RPMI7951 (cell line): ENCODE results near the gene PLEKHG5. TPM values are rescaled to one million over a fixed set of nuclear protein-coding genes. Genes with fewer than 3 reads are reported as not detected.

ENCODE experiments used
- DNase-seq: peaks from one replicate; pipeline ENCODE4 v3.0.0-alpha.2; 2012; ENCODE audit warnings: low read depth
- total RNA-seq: library from RNA; depleted of rRNA; stranded (reverse); fragments of >200 nt; shearing (Covaris generic); gene quantifications from 2 replicates; pipeline ENCODE4 v1.2.3, GENCODE V29; 2014

Gene PLEKHG5
- total RNA-seq, 1 experiment from 2014 or later: 0.60 TPM

DNA sequence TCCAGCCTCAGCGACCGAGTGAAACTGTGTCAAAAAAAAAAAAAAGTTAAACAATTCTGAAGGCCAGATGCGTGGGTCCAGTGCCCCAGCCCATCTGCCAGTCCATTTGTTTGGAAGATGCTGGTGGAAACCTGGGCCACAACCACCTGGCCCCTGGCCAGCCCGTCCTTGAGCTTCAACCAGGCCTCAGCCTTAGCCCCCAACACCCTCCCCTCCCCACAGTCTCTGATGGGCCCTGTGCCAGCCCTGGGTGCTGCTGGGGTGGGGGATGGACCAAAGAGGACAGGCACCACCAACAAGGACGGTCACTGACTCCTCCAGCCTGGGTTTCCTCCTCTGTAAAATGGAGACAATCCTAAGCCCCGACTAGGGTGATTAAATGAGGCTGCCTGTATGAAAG is 19.6 kb upstream of the PLEKHG5 start:
- DNase-seq: no peak

DNA sequence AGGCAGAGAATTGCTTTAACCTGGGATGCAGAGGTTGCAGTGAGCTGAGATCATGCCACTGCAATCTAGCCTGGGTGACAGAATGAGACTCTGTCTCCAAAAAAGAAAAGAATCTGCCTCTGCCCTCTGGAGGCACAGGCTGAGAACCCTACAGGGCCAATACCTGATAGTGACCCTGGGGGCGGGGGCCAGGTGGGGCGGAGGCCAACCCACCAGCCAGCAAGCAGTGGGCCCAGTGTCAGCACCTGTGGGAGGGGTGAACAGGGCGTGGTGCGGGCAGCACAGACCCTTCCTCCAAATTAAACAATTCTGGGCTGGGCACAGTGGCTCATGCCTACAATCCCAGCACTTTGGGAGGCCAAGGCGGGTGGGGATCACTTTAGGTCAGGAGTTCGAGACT is 19.0 kb upstream of the PLEKHG5 start:
- DNase-seq: no peak

DNA sequence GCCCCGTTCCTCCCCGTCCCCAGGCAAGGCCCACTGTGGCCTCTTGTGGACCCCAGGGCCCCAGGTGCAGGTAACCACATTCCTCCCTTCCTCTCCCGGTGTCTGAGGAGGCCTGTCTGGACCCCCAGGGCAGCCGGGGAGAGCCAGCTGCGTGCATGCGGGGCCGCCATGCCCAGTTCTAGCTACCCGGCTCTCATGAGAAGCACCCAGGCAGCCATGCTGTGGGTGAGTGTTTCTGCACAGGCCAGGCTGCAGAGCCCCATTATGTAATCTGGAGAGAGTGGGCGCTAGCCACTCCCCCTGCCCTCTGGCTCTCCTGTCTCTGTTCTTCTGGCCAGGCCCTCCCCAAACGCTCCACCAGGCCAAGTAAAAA is 18.4 kb upstream of the PLEKHG5 start:
- DNase-seq: no peak

DNA sequence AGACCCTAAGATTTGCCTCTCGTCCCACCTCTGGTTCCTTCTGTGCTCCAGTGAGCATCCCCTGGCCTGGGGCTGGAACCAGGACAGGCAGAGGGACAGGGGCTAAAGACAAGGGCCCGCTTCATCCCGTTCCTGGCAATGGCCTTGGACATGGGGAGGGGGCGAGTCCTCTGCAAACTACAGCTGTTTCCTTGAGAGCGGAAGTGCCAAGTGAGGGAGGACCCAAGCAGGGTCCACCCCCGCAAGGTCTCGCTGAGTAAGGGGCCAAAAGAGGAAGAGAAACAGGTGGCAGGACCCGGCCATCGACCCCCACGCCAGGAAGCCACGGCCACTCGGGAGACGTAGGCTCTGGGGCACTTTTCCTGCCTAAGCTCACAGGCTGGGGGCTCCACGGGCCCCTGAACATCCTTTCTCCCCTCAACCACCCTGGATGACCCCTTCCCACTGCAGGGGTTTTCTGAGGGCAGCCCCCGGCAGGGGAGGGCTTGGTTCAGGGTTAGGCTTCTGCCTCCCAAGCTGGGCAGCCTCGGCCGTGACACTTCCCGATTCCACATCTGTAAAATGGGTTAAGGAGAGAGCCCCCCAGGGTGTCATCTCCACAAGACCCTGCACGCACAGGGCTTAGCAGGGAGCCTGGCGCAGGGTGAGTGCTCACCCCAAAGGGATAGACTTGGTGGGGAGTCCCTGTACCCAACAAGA is 17.9 kb upstream of the PLEKHG5 start:
- no peak for DNase-seq

DNA sequence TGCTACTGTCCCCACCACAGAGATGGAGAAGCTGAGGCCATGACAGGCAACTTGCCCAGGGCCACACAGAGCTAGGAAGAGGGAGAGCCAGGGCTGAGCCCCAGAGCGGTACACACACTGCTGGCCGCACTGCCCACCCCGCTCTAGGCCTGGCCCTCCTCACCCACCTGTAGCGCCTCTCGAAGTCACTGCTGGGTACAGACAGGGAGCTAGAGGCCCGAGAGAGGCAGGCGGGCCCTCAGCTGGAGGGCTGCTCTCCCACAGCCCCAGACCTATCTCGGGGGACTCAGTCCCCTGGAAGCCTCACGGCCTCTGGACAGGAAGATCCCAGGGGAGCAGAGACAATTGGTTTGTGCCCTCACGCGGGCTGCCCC is 17.3 kb upstream of the PLEKHG5 start:
- no peak for DNase-seq

DNA sequence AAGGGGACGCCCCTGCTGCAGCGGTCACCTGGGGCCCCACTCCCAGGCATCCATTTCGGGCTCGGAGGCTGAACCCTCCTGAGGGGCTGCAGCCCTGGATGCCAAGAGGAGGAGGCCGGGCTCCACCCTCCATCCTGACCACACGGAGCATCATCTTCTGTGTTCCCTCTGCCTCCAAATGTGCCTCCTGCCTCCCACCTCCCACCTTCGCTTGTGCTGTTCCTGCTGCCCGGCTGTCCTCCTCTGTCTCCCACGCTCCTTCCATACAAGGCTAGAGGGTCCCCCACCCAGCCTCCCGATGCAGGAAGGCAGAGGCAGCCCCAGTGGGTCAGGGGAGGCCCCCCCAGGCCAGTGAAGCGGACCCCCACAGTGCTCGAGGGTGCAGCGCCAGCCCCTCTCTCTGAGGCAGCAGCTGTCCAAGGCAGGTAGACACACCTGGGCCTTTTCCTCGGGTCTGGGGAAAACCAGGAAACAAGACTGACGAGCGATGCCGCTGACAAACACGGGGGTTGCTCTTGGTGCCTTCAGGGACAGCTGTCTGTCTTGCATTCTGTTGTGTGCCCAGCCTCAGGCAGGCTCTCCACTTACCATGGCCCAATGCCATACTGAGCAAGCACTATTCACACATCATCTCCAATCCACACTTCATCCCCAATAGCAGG is 16.8 kb upstream of the PLEKHG5 start:
- DNase-seq: no peak

DNA sequence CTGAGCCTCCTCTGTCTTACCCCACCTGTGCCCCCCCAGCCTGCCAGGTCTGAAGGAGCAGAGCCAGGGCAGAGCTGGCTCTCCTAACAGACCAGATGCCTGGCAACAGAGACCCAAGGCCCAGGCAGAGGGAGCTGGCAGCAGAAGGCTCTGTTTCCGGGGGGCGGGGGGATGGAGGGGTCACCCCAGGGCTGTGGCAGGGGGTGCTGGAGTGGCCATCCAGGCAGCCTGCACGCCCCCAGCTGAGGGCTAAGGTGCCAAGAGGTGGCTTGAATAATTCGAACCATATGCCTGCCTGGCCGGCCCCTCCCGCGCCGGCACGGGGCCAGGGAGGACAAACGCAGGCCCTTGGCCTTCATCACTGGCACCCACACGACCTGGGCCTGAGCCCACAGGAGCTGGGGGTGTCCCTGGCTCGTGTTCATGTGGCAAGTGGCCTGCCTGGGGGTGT is 16.0 kb upstream of the PLEKHG5 start:
- DNase-seq: no peak

DNA sequence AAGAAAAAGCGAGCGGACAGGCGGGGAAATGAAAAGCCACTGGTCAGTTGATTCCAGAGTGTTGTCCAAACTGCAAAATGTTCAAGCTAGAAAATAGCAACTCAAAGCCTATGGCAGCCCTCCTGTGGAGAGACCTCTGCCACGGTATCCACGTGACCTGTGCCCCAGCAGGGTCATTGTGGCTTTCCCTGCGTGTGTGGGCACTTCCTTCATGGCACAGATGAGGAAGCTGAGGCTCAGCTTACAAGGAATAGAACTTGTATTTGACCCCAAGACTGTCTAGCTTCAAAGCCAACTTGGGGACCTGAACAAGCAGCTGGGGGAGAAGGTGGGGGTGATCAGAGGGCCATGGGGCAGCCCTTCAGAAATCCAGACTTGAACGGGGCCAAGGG is 15.6 kb upstream of the PLEKHG5 start:
- DNase-seq: no peak

DNA sequence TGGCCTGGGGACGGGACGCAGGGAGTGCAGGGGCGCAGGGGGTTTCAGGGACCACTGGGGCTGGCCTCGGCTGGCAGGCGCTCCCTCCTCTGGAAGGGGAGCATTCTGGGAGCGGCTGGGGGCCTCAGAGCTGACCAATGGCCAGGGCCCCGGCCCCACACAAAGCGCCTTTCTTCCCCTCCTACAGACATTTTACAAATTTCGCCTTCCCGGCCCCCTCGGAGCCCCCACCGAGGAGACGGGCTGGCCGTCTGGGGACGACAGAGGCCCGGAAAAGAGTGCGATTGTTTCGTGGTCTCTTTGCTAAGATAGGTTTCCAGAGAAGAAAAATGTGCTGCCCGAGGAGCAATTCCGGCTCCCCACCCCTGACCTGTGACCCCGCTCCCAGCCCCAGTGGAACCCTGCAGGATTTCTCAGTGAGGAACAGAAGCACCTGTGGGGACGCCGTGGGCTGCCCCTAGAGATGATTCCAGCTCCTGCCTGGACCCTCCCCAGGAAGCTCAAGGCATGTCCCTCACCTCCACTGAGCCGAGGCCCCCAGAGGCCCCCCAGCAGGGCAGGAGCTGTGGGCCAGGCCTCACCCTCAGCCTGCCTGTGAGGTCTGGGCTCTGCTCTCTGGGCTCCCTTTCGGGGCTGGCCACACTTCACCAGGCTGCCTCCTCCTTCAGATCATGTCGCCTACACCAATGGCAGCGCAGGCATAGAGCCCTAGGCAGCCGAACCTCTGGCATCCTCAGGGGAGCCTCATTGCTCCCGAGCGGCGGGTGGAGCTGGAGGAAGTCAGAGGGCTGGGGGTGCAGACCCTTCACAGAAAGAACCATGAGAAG is 15.0 kb upstream of the PLEKHG5 start:
- no peak for DNase-seq

DNA sequence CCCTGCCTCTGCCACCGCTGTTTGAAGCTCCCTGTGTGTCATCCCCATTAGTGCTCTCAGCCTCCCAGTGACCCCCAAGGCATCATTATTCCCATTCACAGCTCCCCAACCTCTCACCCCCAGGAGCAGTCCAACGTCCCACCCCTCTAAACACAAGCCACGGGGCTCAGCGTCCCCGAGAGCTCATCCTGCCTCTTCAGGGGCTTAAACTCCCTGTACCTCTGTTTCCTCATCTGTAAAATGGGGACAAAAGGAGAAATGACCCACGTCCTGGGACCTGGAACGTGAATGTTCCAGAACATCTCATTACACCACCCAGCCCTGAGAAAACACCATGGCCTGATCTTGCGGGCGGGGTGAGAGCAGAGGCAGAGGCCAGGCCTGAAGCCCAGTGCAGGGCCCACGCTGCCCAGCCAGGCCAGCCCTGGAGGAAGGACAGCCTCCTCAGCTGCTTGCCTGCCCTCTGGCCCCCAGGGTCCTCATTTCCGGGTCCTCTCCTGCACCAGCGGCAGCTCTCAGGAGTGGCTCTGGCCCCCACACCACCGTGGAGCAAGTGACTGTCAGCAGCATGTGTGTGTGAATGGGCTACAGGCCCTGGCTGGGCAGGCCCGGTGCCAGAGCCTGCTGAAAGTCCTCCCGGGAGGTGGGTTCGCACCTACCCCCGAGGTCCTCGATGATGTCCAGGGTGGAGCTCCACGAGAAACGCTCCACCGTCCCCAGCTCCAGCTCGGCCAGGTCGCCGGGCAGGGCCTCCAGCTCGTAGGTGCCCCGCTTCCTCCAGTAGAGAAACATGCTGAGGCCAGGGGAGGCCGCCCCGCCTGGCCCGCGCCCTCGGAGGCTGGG is 14.1 kb upstream of the PLEKHG5 start:
- no peak for DNase-seq

DNA sequence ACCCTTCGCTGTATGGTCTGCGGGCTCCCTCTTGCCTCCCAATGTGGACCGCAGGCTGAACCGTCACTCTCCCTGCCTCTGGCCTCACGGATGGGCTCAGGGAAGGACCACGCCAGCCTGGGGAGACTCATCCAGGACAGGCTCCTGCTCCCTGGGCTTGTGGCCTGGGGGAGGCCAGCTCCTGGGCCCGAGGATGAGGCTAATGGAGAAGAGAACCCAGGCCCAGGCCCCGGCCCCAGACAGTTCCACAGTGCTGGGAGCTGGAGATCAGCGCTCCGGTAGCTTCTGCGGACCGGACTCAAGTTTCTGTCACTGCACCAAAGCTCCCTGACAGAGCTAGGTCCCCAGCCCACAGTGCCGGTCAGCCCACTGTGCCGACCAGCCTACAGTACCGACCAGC is 13.4 kb upstream of the PLEKHG5 start:
- no peak for DNase-seq

DNA sequence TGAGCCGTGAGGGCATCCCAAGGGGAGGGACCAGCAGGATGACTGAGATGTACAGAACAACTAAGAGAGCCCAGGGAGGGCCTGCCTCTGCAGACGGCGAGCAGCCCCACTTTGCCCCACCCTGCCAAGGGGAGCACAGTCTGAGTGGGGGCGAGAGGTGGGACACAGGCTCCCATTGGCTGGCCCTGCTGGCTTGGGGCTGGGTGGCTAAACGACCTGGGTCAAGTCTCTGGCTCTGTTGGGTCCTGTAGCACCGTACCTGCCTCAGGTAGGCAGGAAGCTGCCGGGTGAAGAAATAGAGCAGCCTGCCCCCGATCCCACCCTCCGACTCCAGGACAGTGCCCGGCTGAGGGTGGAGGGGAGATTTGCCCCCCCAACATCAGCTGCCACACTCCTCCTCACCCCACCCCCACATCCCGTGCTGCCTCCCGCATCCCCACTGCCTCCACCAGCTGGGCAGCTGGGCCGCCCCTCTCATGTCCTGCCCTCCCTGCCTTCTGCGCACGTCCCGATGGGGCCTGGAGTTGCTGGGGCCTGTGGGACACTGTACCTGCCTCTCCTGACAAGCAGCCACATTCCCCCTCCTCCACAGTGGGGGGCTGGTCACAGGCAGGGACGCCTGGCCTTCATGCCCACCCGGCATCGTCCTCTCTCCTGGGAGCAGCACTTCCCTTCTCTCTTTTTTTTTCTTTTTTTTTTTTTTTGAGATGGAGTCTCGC is 12.6 kb upstream of the PLEKHG5 start:
- no peak for DNase-seq

DNA sequence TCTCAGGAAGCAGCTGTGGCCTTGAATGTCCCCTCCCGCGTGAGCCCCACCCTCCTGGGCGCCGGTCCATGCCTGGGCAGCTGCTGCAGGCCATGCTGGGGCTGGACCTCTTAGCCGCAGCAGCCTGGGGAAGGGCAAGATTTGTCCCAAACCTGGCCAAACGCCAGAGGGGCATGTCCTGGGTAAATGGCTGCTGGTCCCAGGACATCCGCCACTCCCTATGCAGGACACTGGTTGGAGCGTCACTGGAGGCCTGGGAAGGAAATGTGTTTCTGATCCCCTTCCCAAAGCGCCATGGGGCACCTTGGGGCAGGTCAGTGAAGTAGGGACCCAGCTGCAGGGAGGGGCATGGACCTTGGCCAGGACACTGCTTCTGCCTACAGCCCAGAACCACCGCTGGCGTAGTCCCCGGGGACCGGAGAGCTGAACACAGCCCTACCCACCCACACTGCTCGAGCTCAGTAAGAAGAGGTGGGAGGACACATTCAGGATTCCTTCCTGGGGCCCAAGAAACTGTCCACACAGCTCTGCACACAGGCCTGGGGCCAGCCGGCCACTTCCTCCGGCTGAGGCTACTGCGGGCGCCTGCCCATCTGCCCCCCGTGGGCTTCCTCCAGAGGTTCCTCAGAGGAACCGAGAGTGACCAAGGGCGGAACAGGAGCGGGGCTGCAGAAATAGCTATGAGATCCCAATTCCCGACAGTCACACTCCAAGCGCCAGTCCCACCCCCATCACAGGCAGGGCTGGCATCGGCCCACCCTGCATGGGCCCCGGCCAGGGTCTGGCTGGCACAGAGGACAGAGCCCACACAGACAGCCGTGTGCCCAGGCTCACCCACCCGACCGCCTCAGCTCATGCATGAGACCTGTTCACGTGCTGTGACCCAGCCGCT is 10.8 kb upstream of the PLEKHG5 start:
- DNase-seq: peak; percentile 41

DNA sequence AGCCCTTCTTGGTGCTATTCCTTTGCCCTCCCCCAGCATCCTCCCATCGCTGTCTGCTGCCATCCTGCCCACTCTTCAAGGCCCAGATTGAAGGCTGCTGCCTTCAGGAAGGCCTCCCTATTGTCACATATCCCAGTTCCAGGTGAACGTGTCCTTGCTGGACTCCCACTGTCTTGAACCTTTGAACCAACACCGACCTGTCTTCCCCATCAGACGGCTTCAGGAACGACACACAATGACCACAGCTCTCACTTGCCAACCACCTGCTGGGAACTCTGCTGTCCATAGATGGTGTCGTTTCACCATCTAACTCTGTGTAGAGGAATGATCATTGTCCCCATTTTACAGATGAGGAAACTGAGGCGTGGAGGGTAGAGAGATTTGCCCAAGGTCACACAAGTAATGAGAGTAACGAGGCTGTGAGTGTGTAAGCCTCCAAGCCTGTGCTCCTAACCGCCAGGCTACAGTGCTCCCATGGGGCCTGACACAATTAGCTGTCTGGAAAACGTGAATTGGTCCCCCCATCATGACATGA is 9.9 kb upstream of the PLEKHG5 start:
- DNase-seq: no peak

DNA sequence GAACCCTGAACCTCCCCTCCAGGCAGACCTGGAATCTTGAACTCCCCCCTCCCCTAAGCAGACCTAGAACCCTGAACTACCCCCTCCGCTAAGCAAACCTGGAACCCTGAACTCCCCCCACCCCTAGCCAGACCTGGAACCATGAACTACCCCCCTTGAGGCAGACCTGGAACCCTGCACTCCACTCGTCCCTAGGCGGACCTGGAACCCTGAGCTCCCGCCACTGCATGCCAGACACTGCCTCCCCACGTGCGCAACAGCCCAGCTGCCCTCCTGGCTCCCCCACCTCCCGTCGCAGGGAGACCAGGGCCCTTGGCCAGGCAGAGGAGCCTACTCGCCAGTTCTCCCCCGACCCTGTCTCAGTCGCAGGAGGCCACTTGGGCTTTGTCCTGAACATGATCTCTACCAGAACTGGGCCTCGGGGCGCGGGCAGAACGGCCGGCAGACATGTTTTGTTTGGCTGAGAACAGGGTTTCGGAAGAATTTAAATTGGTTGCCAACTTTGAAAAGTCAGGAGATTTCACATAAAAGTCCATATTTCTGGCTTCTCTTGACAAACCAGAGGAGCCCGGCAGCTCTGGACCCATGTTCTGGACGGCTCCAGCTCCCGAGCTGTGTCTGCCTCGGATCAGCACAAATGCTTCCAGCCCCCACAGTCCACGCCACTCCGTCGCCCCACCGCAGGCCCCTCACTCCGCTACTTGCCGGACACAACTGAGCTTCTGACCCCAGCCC is 9.2 kb upstream of the PLEKHG5 start:
- no peak for DNase-seq

DNA sequence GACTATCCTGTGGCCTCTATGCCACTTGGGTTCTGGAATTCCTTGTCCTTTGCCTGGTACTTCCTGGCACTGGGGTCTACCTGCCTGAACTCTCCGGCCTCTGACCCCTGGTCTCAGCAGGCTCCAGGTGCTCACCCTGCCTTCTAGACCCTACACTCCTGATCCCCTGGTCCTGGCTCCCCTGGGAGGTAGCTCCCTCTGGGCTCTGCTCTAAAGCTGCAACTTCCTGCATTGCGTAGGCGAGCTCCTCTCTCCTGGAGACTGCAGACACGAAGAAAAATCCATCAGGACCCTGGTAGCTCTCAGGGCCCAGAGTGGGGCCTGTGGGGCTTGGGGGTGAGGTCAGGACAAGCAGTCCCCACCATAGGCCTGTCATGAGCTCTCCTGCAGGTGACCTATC is 7.8 kb upstream of the PLEKHG5 start:
- no peak for DNase-seq

DNA sequence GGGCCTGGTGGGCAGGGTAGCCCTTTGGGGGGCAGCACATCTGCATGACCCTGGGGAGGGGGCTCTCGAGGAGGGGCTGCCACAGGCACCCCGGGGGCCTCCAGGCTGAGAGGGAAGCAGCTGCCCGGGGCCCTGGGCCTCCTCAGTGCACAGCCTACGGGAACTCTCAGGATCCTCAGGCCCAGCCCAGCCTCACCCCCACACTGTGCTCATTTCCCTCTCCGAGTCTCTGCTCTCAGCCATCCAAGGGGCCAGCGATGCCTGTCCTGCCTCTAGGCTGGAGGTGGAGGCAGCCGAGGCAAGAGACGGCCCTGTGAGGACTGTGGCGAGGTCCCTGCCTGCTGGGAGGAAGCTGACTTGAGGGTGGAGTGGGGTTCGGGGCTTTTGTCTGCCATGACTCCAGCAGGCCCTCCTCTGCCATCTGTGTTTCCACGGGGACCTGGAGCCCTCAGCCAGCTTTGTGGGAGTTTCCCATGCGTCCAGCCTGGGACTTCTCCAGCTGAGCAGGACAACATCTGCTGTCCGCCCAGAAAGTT is 7.2 kb upstream of the PLEKHG5 start:
- no peak for DNase-seq

DNA sequence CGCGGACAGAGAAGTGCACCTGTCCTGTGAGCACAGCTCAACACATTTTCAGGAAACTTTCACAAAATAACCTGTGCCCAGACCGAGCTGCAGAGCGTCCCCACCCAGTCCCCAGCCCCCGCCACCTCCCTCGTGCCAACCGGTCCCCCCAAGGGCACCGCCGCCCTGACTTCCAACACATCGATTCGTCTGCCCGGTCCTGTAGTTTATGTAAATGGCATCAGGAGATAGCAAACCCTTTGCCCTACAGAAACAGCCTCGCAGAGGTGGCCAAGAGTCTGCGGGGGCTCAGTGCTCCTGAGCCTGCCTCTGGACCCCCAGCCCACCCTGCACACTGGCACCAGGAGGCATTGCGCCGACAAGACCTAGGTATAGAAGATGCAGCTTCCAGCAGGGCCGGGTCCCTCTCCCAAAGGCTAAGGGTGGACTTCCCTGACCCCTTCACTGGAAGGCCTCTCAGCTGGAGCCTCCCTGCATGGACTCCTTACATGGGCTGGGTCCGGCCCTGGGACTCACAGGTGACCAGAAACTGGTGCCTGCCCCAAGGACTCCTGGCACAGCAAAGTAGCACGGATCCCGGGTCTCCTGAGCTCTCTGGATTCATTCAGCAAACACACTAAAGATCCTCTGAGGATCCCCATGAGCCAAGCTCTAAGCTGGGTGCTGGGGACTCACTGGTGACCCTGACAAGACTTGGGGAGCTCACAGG is 6.6 kb upstream of the PLEKHG5 start:
- no peak for DNase-seq
